ENCODE data around the gene PCNX2. TPM values are rescaled to one million over a fixed set of nuclear protein-coding genes. Genes with fewer than 3 reads are reported as not detected.

PCNX2 gene
- total and polyA plus RNA-seq, 10 of the 15 experiments (the other 5 are each of a cell fraction or from before 2014, with no cell fraction given): 2.1 to 16.4 (median 8.1) TPM

DNA sequence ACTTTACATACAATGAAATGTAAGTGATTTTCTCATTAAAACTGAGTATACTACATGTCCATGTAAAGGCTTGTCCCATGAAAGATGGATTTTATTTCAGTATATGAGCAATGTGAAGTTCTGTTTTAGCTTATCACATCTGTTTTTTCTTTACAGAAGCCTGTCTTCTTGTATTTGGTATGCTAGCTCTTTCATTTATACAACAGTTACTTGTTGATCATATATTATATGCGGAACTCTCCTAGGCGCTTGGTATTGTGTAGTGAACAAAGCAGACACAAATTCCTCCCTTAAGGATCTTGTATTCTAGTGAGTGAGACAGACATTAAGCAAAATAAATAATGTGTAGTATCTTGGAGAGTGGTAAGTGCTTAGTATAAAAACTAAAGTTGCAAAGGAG is 42.6 kb upstream of the PCNX2 start:
- Histone ChIP-seq H3K79me2 (ENCODE audit: control insufficient read depth, insufficient read depth, low read length) (no peaks in the 10 kb centered on the region), H3K27ac (ENCODE audit: control insufficient read depth, insufficient read depth) (no peak overlapping the region), H3K27me3 (replicated peaks in 1 of 2; ENCODE audit: control insufficient read depth in 2 of 2, insufficient read depth in 2 of 2, low read length in 1 of 2) (no peaks in the 10 kb centered on the region), H3K9ac (ENCODE audit: control insufficient read depth, insufficient read depth, low read length) (no peak overlapping the region), H3K36me3 (ENCODE audit: control insufficient read depth in 2 of 2, insufficient read depth in 2 of 2, low read length in 1 of 2) (no peaks in the 10 kb centered on the region), H2AFZ (ENCODE audit: control insufficient read depth, low read depth, low read length) (no peak overlapping the region), H4K20me1 (ENCODE audit: control insufficient read depth, insufficient read depth) (no peaks in the 10 kb centered on the region), H3K9me3 (replicated peaks; ENCODE audit: control insufficient read depth, insufficient read depth, low read length) (no peaks in the 10 kb centered on the region), H3K4me1 (ENCODE audit: control insufficient read depth, insufficient read depth, low read length) (no peaks in the 10 kb centered on the region), H3K4me3 (no peak overlapping the region), H3K4me2 (ENCODE audit: control insufficient read depth, insufficient read depth) (no peak overlapping the region)
- CTCF ChIA-PET: no interaction called here
- ATAC-seq (no peak), FAIRE-seq (no peak), DNase-seq (ENCODE audit: low read depth, low spot score) (no peak)
- intact Hi-C loops (cut with micrococcal nuclease; ENCODE audit: unreplicated experiment): no loop called here
- WGBS (ENCODE audit: insufficient coverage, insufficient replicate concordance, low lambda C conversion rate, missing lambda C conversion rate): 92% methylated on average over 2 of the region's 2 CpGs
- in situ Hi-C loops (cut with MboI): no loop called here
- RAD21 ChIA-PET (ENCODE audit: unreplicated experiment): no interaction called here
- TF ChIP-seq NBN (IDR thresholded peaks at IDR 0.05) (no peak), SMAD5 (IDR thresholded peaks at IDR 0.05; ENCODE audit: low read depth) (no peak), NFIC (IDR thresholded peaks at IDR 0.05; ENCODE audit: low read depth, low read length) (no peak), NR2C1 (IDR thresholded peaks at IDR 0.05) (no peak)
- SMC1A ChIA-PET (ENCODE audit: uncharacterized antibody, unreplicated experiment): no interaction called here
- POLR2A ChIA-PET: no interaction called here
- BruUV-seq (replicated peaks): no TSS peak

GRCh38 chr1:233337505-233337904 is 42.0 kb upstream of the PCNX2 start:
- DNase-seq (ENCODE audit: low read depth, low spot score) (no peak), ATAC-seq (no peak), FAIRE-seq (no peak)
- Histone ChIP-seq H3K9ac (ENCODE audit: control insufficient read depth, insufficient read depth, low read length) (no peak overlapping the region), H3K4me2 (ENCODE audit: control insufficient read depth, insufficient read depth) (no peak overlapping the region), H3K4me3 (no peak overlapping the region), H3K4me1 (ENCODE audit: control insufficient read depth, insufficient read depth, low read length) (no peaks in the 10 kb centered on the region), H3K36me3 (ENCODE audit: control insufficient read depth in 2 of 2, insufficient read depth in 2 of 2, low read length in 1 of 2) (no peaks in the 10 kb centered on the region), H2AFZ (ENCODE audit: control insufficient read depth, low read depth, low read length) (no peak overlapping the region), H3K27ac (ENCODE audit: control insufficient read depth, insufficient read depth) (no peak overlapping the region), H3K79me2 (ENCODE audit: control insufficient read depth, insufficient read depth, low read length) (no peaks in the 10 kb centered on the region), H4K20me1 (ENCODE audit: control insufficient read depth, insufficient read depth) (no peaks in the 10 kb centered on the region), H3K27me3 (replicated peaks in 1 of 2; ENCODE audit: control insufficient read depth in 2 of 2, insufficient read depth in 2 of 2, low read length in 1 of 2) (no peaks in the 10 kb centered on the region), H3K9me3 (replicated peaks; ENCODE audit: control insufficient read depth, insufficient read depth, low read length) (no peaks in the 10 kb centered on the region)
- ChIA-PET CTCF (no interaction called here), RAD21 (ENCODE audit: unreplicated experiment) (no interaction called here), POLR2A (no interaction called here), SMC1A (ENCODE audit: uncharacterized antibody, unreplicated experiment) (no interaction called here)
- intact Hi-C loops (cut with micrococcal nuclease; ENCODE audit: unreplicated experiment) (no loop called here), in situ Hi-C loops (cut with MboI) (no loop called here)
- BruUV-seq (replicated peaks): no TSS peak
- 5% methylated on average over 3 of the region's 3 CpGs for WGBS (ENCODE audit: insufficient coverage, insufficient replicate concordance, low lambda C conversion rate, missing lambda C conversion rate)
- TF ChIP-seq ATF3 (IDR thresholded peaks at IDR 0.05; ENCODE audit: borderline replicate concordance, extremely low read depth, low read depth, low read length): no peak
- no peak for TF ChIP-seq CHD2 (IDR thresholded peaks at IDR 0.05; ENCODE audit: borderline replicate concordance, low read depth, low read length)
- TF ChIP-seq DPF2 (IDR thresholded peaks at IDR 0.05): no peak
- no peak for TF ChIP-seq FOS (IDR thresholded peaks at IDR 0.05; ENCODE audit: borderline replicate concordance, extremely low read depth, insufficient read length)
- no peak for TF ChIP-seq ZSCAN29 (IDR thresholded peaks at IDR 0.05)
- no peak for TF ChIP-seq TARDBP (IDR thresholded peaks at IDR 0.05; ENCODE audit: borderline replicate concordance)
- TF ChIP-seq POLR2AphosphoS2 (IDR thresholded peaks at IDR 0.05; ENCODE audit: low read depth, low read length): no peak
- TF ChIP-seq EED (IDR thresholded peaks at IDR 0.05; ENCODE audit: low read depth): no peak
- TF ChIP-seq RCOR1 (conservative IDR thresholded peaks at IDR 0.05; ENCODE audit: low read depth, low read length): no peak
- no peak for TF ChIP-seq NFXL1 (IDR thresholded peaks at IDR 0.05; ENCODE audit: borderline replicate concordance)
- TF ChIP-seq, protein P1, sequence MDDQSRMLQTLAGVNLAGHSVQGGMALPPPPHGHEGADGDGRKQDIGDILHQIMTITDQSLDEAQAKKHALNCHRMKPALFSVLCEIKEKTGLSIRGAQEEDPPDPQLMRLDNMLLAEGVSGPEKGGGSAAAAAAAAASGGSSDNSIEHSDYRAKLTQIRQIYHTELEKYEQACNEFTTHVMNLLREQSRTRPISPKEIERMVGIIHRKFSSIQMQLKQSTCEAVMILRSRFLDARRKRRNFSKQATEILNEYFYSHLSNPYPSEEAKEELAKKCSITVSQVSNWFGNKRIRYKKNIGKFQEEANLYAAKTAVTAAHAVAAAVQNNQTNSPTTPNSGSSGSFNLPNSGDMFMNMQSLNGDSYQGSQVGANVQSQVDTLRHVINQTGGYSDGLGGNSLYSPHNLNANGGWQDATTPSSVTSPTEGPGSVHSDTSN (IDR thresholded peaks at IDR 0.05; ENCODE audit: insufficient replicate concordance, low read depth, low read length): no peak
- TF ChIP-seq CHD1 (IDR thresholded peaks at IDR 0.05; ENCODE audit: low read depth, low read length): no peak
- no peak for TF ChIP-seq NFYB (IDR thresholded peaks at IDR 0.05; ENCODE audit: insufficient read depth, low read depth, low read length)

Measured in GM12878 (cell line).